ENCODE data around the gene CDHR2.
"Not testable (repeated sequence)": the region's sequence is repeated elsewhere in the genome, so short reads cannot be mapped to it uniquely, and the experiment has no call there.

The CDHR2 gene

GRCh38 chr5:176599749-176600430 is 50.7 kb downstream of the CDHR2 start:
- DNase-seq: not testable (repeated sequence)

- DNase-seq: no peak
These were observed 52.9 kb downstream of the CDHR2 start for GRCh38 chr5:176601901-176602482.

GRCh38 chr5:176603091-176603490 is 53.9 kb downstream of the CDHR2 start:
- no peak for DNase-seq

GRCh38 chr5:176606032-176606431 is 56.9 kb downstream of the CDHR2 start:
- DNase-seq: no peak

- no peak for DNase-seq
These were observed 57.7 kb downstream of the CDHR2 start for GRCh38 chr5:176606875-176607274.

GRCh38 chr5:176608142-176608705 is 59.1 kb downstream of the CDHR2 start:
- DNase-seq: no peak

- no peak for DNase-seq
These were observed 60.0 kb downstream of the CDHR2 start for GRCh38 chr5:176608937-176609723.

GRCh38 chr5:176609724-176610434 is 60.7 kb downstream of the CDHR2 start, which contains the start of gene GPRIN1:
GPRIN1 (minus strand) TSS chr5:176610156; CDS start chr5:176599834, 10,322 bp downstream.
- peak; percentile 16 for DNase-seq

- DNase-seq: no peak
These were observed 61.3 kb downstream of the CDHR2 start for GRCh38 chr5:176610435-176610773.

GRCh38 chr5:176611435-176611834 is 62.3 kb downstream of the CDHR2 start:
- no peak for DNase-seq

GRCh38 chr5:176612008-176612407 is 62.9 kb downstream of the CDHR2 start:
- DNase-seq: no peak

- no peak for DNase-seq
These were observed 63.7 kb downstream of the CDHR2 start for GRCh38 chr5:176612855-176613254.

GRCh38 chr5:176614805-176615478 is 65.8 kb downstream of the CDHR2 start:
- no peak for DNase-seq

GRCh38 chr5:176616511-176616910 is 67.4 kb downstream of the CDHR2 start:
- DNase-seq: no peak

GRCh38 chr5:176618783-176619182 is 69.6 kb downstream of the CDHR2 start:
- DNase-seq: no peak

GRCh38 chr5:176619203-176619568 is 70.0 kb downstream of the CDHR2 start:
- DNase-seq: no peak

GRCh38 chr5:176619569-176620332 is 70.6 kb downstream of the CDHR2 start:
- no peak for DNase-seq

- DNase-seq: no peak
These were observed 71.3 kb downstream of the CDHR2 start for GRCh38 chr5:176620333-176620981.

GRCh38 chr5:176621661-176622079 is 72.5 kb downstream of the CDHR2 start:
- DNase-seq: no peak

- DNase-seq: no peak
These were observed 75.0 kb downstream of the CDHR2 start for GRCh38 chr5:176624142-176624541.

- DNase-seq: no peak
These were observed 75.8 kb downstream of the CDHR2 start for GRCh38 chr5:176624938-176625337.
